Mucosa of gallbladder (tissue), 1 donor: ENCODE results near the gene TSPAN14. TPM values are rescaled to one million over a fixed set of nuclear protein-coding genes. Genes with fewer than 3 reads are reported as not detected.

ENCODE experiments used
- DNase-seq: peaks from one replicate; pipeline ENCODE4 v3.0.0-alpha.2; 2020; ENCODE audit warnings: low spot score
- total RNA-seq: library from RNA; stranded (reverse); gene quantifications from one replicate; pipeline ENCODE4 v1.2.1, GENCODE V29; 2021
- donor health status: DM: no; HTN: no; CAD: no.

TSPAN14 gene
- total RNA-seq, 1 donor from 2014 or later: 124 TPM

DNA sequence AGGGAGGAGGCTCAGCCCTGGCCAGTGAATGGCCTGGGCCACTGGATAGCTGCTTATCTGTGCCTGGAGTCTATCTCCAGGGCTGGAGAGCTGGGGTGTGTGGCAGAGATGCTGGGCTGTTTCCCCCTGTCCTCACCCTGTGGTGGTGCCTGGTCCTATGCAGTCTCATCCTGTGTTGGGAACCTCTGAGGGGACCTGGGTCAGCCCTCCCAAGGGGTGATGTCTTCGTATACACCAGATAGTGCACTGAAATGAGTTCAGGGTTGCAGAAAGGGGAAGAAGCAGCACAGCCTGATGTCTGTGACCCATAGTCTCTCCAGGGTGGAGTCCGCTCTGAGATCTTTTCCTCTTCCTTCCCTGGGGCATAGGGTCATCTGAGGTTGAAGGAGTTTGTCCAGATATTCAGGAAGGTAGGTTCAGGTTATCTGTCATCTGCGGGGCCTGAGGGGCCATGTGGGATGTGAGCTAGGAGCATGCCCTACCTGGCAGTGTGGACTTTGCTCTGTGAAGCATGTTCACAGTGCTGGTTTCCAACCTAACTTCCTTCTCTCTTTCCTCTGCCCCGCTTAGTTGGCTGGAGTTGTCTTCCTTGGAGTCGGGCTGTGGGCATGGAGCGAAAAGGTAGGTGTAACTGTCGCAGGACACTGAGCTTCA lies 50.2 kb downstream of the TSPAN14 start:
- peak; percentile 59 for DNase-seq

- DNase-seq: no peak
Measured at GRCh38 chr10:80504897-80505465, 50.9 kb downstream of the TSPAN14 start.

DNA sequence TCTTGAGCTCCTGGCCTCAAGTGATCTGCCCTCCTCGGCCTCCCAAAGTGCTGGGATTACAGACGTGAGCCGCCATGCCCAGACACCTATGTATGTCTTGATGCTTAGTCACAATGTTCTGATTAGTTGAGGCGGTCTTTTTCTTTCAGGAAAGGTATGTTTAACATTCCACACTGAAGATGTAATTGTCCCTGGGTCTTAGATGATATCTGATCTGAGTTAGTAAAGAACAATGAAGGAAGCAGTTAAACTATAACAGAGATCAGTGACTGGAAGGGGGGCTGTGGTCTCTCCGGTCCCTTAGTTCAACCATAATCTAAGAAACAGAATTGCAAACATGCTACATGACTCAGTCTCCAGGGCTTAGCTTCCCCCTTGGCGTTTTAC lies 52.1 kb downstream of the TSPAN14 start:
- no peak for DNase-seq

GRCh38 chr10:80506836-80507487 lies 52.9 kb downstream of the TSPAN14 start:
- no peak for DNase-seq

GRCh38 chr10:80509108-80509402 lies 54.9 kb downstream of the TSPAN14 start:
- no peak for DNase-seq

GRCh38 chr10:80509403-80510161 lies 55.5 kb downstream of the TSPAN14 start:
- no peak for DNase-seq

DNA sequence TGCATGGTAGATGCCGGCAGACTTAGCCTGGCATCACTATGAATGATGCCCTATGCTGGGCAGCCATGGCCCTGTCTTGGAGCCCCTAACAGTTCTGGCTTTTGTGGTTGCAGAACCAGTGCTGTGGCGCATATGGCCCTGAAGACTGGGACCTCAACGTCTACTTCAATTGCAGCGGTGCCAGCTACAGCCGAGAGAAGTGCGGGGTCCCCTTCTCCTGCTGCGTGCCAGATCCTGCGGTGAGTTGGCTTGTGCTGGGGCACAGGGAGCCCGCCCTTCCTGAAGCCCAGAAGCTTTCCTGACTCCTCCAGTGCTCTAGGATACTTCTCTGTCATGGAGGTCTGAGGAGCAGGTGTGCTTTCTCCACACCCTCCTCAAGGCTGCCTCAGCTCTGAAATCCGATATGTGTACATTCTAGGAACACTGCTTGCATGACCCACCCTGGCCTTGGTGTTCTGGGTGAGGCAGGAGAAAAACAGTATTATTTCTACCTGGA lies 58.0 kb downstream of the TSPAN14 start:
- no peak for DNase-seq

- no peak for DNase-seq
Measured at GRCh38 chr10:80513106-80513505, 59.0 kb downstream of the TSPAN14 start.

- no peak for DNase-seq
Measured at GRCh38 chr10:80515511-80515910, 61.4 kb downstream of the TSPAN14 start.

GRCh38 chr10:80515941-80516340 lies 61.8 kb downstream of the TSPAN14 start:
- DNase-seq: no peak

DNA sequence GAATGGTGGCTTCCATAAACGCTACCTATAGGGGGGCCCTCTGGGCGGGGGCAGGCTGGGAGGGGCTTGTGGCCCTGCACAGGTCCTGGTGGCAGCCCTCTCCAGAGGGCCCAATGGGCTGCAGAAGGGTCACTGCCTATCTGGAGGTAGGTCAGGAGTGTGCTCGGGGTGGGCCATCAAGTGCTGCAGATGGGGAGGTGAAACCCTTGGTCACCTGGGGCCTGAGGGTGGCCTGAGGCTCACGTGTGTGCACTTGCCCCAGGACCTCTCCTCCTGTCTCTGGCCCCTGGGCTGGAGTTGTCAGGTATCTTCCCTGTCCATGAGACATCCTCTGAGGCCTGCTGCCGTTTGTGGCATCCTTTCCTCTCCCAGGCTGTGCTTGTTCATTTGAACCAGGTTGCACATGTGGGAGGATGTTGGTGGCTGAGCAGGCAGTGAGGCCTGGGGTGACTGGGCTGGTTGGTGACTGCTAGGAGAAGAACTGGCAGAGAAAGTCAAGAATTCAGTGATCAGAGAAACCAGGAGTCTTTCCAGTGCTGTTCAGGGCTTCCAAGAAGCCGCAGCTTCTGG lies 62.5 kb downstream of the TSPAN14 start:
- no peak for DNase-seq

DNA sequence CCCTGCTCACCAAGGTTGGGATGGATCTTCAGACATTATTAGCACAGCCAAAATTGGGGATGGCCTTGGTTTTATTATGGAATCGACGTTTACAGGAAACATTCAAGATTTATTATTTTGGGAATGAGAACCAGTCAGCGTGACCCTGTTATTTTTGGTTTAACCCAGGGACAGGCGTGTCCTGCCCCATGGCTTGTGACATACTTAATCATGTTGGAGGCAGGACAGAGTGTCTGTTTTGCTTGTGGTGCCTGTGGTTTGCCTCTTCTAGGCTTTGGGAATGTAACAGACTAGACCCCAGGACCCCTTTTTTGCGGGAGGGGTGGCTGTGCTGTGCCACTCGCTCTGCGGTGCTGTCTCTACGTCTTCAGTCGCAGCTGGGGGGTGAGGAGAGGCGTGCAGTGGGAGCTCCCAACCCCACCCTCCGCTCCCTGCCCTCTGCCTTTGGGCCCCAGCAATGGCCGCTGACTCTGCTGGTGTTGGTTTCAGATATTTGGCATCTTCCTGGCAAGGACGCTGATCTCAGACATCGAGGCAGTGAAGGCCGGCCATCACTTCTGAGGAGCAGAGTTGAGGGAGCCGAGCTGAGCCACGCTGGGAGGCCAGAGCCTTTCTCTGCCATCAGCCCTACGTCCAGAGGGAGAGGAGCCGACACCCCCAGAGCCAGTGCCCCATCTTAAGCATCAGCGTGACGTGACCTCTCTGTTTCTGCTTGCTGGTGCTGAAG lies 63.5 kb downstream of the TSPAN14 start:
- no peak for DNase-seq

DNA sequence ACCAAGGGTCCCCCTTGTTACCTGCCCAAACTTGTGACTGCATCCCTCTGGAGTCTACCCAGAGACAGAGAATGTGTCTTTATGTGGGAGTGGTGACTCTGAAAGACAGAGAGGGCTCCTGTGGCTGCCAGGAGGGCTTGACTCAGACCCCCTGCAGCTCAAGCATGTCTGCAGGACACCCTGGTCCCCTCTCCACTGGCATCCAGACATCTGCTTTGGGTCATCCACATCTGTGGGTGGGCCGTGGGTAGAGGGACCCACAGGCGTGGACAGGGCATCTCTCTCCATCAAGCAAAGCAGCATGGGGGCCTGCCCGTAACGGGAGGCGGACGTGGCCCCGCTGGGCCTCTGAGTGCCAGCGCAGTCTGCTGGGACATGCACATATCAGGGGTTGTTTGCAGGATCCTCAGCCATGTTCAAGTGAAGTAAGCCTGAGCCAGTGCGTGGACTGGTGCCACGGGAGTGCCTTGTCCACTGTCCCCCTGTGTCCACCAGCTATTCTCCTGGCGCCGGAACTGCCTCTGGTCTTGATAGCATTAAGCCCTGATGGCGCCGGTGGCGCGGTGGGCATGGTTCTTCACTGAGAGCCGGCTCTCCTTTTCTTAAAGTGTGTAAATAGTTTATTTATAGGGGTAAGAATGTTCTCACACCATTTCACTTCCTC lies 64.2 kb downstream of the TSPAN14 start:
- DNase-seq: no peak

DNA sequence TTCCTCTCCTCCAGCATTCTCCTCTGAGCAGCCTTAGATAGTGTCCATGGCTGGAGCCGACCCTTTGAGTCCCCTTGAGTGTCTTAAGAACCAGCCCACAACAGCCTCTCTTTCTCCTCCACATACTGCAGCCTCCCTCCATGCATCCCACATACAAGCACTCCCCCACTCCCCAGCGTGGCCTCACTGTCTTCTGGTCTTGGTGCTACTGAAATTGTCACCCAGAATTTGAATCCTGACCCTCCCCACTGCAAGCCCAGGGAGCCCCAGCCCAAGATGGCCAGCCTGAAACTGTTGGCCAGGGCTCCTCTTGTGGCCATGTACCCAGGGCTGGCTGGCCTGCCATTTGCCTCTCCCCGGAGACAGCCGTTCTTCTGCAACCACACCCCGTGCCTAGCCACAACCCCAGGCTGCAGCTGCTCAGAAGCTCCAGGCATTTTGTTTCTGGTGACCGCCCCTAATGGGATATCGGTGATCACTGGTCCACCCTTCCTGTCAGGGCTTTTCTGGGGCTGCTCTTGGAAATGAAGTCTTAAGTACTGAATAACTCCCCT lies 64.8 kb downstream of the TSPAN14 start:
- no peak for DNase-seq

DNA sequence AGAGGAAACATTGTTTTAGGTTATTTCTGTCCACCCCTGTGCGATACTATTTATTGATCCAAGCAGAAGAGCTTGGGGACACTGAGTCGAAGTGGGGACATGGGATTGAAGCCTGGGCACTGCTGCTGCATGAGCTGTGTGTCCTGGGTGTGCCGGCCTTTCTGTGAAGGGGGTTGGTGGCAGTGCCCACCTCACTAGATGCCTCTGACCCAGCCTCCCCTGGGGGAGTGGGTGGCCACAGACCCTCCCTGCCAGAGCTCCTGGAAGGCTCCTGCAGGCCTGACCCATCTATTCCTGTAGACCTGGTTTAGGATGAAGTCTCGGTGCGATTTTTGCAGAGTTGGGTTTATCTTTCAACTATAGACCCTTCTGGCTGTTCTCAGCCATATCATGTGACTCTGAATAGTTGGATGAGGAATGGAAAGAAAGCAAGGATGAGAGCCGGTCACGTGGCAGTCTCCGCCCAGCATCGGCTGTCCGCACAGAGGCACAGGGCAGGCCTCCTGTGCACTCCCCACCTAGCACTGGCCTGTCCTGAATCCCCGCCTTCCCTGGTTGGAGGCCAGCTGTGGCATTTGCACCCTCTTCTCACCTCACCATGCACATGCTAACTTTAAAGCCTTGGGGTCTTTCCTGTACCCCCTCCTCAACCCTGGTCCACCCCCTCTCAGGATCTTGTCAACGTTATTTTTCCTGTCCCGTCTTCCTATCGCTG lies 66.0 kb downstream of the TSPAN14 start:
- DNase-seq: no peak

GRCh38 chr10:80520661-80521470 lies 66.8 kb downstream of the TSPAN14 start:
- DNase-seq: no peak

- no peak for DNase-seq
Measured at GRCh38 chr10:80522756-80523363, 68.8 kb downstream of the TSPAN14 start.

- DNase-seq: no peak
Measured at GRCh38 chr10:80523773-80524172, 69.7 kb downstream of the TSPAN14 start.
